DOHH2 (cell line): ENCODE measurements around the gene AS3MT.

ENCODE experiments used
- EZH2phosphoT487 ChIP-seq: fragments of 200-600 bp; sonication (generic); IDR thresholded peaks from 2 replicates; pipeline ENCODE4 v1.6.1; 2017; ENCODE audit warnings: borderline replicate concordance, mild to moderate bottlenecking, antibody characterized with exemption, low read length, moderate library complexity, mixed read lengths
- TF ChIP-seq, protein P1 (sequence below): fragments of 200-600 bp; sonication (generic); IDR thresholded peaks from one replicate; pipeline ENCODE4 v1.5.1; 2014; ENCODE audit warnings: antibody characterized with exemption, mild to moderate bottlenecking, low read depth, low read length; ENCODE audit not compliant: poor library complexity, severe bottlenecking

DNA sequence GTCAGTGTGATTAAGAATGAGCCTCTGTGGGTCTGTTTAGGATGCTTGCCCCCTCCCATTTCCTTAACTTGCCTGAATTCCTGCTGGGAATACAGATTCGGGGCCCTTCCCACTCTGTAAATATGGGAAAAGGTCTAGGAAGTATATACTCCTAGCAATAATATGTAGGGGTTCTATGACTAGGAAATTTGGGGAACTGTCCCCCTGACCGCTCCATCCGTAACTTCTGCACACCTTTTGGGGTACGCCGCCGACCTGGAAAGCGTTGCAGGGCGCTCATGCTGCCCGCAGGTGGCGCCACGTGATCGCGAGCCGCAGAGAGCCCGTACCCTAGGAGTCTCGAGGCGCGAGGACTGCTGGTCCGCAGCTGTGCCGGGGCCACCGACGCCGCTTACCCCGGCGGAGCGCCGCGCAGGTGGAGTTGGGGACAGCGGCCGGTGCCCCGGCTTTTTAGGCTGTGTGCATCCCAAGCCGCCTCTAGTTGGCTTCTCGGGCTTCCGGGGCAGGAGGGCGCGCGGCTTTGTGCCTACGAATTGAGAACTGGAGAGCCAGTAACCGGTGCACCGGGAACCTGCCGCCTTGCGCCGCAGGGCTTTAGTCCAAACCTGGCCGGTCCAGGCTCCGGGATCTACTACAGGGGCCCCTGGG lies 48.2 kb downstream of the AS3MT start:
- TF ChIP-seq, protein P1, sequence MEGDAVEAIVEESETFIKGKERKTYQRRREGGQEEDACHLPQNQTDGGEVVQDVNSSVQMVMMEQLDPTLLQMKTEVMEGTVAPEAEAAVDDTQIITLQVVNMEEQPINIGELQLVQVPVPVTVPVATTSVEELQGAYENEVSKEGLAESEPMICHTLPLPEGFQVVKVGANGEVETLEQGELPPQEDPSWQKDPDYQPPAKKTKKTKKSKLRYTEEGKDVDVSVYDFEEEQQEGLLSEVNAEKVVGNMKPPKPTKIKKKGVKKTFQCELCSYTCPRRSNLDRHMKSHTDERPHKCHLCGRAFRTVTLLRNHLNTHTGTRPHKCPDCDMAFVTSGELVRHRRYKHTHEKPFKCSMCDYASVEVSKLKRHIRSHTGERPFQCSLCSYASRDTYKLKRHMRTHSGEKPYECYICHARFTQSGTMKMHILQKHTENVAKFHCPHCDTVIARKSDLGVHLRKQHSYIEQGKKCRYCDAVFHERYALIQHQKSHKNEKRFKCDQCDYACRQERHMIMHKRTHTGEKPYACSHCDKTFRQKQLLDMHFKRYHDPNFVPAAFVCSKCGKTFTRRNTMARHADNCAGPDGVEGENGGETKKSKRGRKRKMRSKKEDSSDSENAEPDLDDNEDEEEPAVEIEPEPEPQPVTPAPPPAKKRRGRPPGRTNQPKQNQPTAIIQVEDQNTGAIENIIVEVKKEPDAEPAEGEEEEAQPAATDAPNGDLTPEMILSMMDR = peak; percentile 97
- TF ChIP-seq EZH2phosphoT487 = no peak
